HEK293T (cell line): ENCODE measurements around the gene SSTR5.

Experiments
- CTCF ChIA-PET: fragments of 350-600 bp; formaldehyde crosslinking; extraction: SDS; loops from one replicate; lab custom pipeline; 2021; ENCODE audit warnings: antibody characterized with exemption, inconsistent platforms; lab: Yijun Ruan, JAX
- POLR2A ChIA-PET: fragments of 350-600 bp; formaldehyde crosslinking; extraction: SDS; loops from one replicate; lab custom pipeline; 2020; ENCODE audit warnings: antibody characterized with exemption, inconsistent platforms; lab: Yijun Ruan, JAX
- DNase-seq: peaks from one replicate; pipeline ENCODE4 v3.0.0; 2012; ENCODE audit warnings: mixed read lengths; ENCODE audit errors: extremely low spot score
- ARNT ChIP-seq: fragments of 450-650 bp; IDR thresholded peaks from 2 replicates; pipeline ENCODE4 v1.6.1; 2017; ENCODE audit warnings: mild to moderate bottlenecking
- BHLHE40 ChIP-seq: fragments of 450-650 bp; IDR thresholded peaks from 2 replicates; pipeline ENCODE4 v1.6.1; 2016; ENCODE audit warnings: mild to moderate bottlenecking, moderate library complexity, borderline replicate concordance
- CTBP1 ChIP-seq: fragments of 450-650 bp; IDR thresholded peaks from 2 replicates; pipeline ENCODE4 v1.6.1; 2016; ENCODE audit warnings: borderline replicate concordance
- ELF4 ChIP-seq: fragments of 450-650 bp; IDR thresholded peaks from 2 replicates; pipeline ENCODE4 v1.6.1; 2017; ENCODE audit warnings: antibody characterized with exemption
- FOXA1 ChIP-seq: fragments of 450-650 bp; IDR thresholded peaks from 2 replicates; pipeline ENCODE4 v1.6.1; 2016; ENCODE audit warnings: mild to moderate bottlenecking
- FOXK2 ChIP-seq: fragments of 450-650 bp; IDR thresholded peaks from 2 replicates; pipeline ENCODE4 v1.6.1; 2016; ENCODE audit warnings: mild to moderate bottlenecking
- FOXM1 ChIP-seq: fragments of 450-650 bp; IDR thresholded peaks from 2 replicates; pipeline ENCODE4 v1.6.1; 2017; ENCODE audit warnings: mild to moderate bottlenecking, borderline replicate concordance
- HDGF ChIP-seq: fragments of 450-650 bp; IDR thresholded peaks from 2 replicates; pipeline ENCODE4 v1.6.1; 2017; ENCODE audit warnings: antibody characterized with exemption, borderline replicate concordance
- L3MBTL2 ChIP-seq: fragments of 450-650 bp; conservative IDR thresholded peaks from 2 replicates; pipeline ENCODE4 v1.6.1; 2016; ENCODE audit warnings: mild to moderate bottlenecking
- LEF1 ChIP-seq: fragments of 450-650 bp; IDR thresholded peaks from 2 replicates; pipeline ENCODE4 v1.6.1; 2017; ENCODE audit warnings: mild to moderate bottlenecking, borderline replicate concordance
- NFRKB ChIP-seq: fragments of 450-650 bp; IDR thresholded peaks from 2 replicates; pipeline ENCODE4 v1.6.1; 2016; ENCODE audit warnings: mild to moderate bottlenecking, moderate library complexity
- SP1 ChIP-seq: fragments of 450-650 bp; IDR thresholded peaks from 2 replicates; pipeline ENCODE4 v1.6.1; 2017
- SUZ12 ChIP-seq: fragments of 450-650 bp; IDR thresholded peaks from 2 replicates; pipeline ENCODE4 v1.6.1; 2016; ENCODE audit warnings: mild to moderate bottlenecking
- TARDBP ChIP-seq: fragments of 450-650 bp; IDR thresholded peaks from 2 replicates; pipeline ENCODE4 v1.6.1; 2016
- ZNF384 ChIP-seq: fragments of 450-650 bp; IDR thresholded peaks from 2 replicates; pipeline ENCODE4 v1.6.1; 2016
- TF ChIP-seq, protein P1 (sequence below): fragments of 450-650 bp; IDR thresholded peaks from 2 replicates; pipeline ENCODE4 v1.6.1; 2016

Gene SSTR5

DNA sequence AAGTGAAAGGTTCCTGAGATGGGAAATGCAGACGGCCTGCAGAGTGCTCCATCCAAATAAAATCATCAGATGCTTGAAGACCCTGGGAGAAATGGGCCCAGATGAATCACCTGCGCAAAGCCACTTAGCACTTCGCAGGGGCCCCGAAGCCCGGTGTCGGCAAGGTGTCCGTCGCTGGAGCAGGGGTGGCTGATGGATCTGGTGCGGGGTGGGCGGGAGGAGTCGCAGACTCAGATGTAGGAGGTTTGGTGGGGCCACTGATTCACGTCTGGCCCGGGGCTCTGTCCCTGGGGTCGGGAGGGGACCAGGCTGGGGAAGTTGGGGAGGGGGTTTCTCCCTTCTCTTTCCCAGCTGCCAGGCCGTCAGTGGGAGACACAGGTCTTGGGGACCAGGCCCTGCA is 21.6 kb upstream of the SSTR5 start:
- POLR2A ChIA-PET, result no interaction called here

DNA sequence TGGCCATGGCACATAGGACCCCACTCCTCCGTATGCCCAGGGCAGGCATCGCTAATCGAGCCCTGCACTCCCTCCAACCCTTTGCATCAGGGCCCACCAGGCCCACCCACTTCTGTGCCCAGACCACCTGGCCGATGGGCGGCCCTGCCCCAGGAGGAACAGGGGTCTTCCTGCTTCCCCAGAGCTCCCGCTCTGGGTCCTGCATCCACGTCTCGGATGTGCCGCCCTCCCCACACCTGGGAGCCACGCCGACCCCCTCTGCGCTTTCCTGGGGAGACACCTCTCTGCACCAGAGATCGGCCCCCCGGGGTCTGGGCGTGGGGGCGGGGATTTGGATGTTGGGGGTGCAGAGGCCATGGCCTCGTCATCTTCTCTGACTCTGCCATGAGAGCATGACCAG is 21.1 kb upstream of the SSTR5 start:
- TF ChIP-seq SP1 (no peak), FOXM1 (no peak), TARDBP (no peak), NFRKB (no peak), FOXK2 (no peak), ARNT (no peak), CTBP1 (no peak), LEF1 (no peak), HDGF (no peak), SUZ12 (no peak), BHLHE40 (no peak), FOXA1 (no peak), ZNF384 (no peak), L3MBTL2 (no peak), ELF4 (no peak)
- TF ChIP-seq, protein P1, sequence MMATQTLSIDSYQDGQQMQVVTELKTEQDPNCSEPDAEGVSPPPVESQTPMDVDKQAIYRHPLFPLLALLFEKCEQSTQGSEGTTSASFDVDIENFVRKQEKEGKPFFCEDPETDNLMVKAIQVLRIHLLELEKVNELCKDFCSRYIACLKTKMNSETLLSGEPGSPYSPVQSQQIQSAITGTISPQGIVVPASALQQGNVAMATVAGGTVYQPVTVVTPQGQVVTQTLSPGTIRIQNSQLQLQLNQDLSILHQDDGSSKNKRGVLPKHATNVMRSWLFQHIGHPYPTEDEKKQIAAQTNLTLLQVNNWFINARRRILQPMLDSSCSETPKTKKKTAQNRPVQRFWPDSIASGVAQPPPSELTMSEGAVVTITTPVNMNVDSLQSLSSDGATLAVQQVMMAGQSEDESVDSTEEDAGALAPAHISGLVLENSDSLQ, result no peak
- ChIA-PET POLR2A (no interaction called here), CTCF (interaction anchor here (0.5 kb wide), 1 partner anchor 124 kb away, joined by 3 read pairs; no protein-coding TSS in a partner anchor)
- DNase-seq, result no peak

More for the DNA sequence above, 21.6 kb upstream of the SSTR5 start:
- TF ChIP-seq ARNT (no peak), NFRKB (no peak), ZNF384 (no peak), LEF1 (no peak)
- TF ChIP-seq, protein P1, result no peak
- DNase-seq, result no peak
- CTCF ChIA-PET, result no interaction called here

DNA sequence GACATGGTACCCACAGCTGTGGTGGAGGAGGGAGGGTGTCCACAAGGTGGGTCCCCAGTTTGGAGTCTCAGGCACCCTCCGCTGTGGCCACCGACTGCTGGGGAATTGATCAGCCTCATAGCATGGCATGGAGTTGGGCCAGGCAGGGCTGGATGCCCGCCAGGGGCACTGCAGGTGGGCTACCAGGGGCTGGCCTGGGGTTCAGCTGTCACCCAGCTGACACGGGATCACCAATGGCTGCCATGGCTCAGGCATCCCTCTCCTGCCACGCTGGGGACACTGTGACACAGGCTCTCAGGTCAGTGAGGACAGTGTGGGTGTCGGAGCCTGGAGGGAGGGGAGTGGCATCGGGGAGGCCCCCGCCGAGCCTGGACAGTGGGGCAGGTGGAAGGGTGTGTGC is 19.8 kb upstream of the SSTR5 start:
- TF ChIP-seq SUZ12 (no peak), ARNT (no peak), ELF4 (no peak), LEF1 (no peak), FOXM1 (no peak), TARDBP (no peak), NFRKB (no peak), BHLHE40 (no peak), FOXA1 (no peak), ZNF384 (no peak), SP1 (no peak), HDGF (no peak), FOXK2 (no peak)
- TF ChIP-seq, protein P1, result no peak
- DNase-seq, result no peak
- CTCF ChIA-PET, result no interaction called here
- POLR2A ChIA-PET, result no interaction called here

DNA sequence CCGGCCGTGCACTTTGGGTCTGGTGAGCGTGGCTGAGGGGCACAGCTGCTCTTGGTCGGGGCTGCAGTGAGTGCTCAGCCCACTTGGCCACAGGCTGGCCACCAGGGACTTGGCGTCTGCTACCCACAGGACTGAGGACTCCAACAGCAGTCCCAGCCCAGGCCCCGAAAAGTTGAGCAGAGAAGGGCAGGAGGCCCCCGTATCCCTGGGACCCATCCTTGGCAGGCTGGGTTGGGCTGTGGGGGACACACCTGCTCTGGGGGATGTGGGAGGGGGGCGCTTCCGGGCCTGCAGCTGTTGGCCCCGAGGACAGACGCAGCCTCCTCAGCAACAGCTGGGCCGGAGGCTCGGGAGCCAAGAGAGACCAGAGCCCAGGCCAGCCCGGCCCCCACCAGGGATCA is 19.4 kb upstream of the SSTR5 start:
- ChIA-PET POLR2A (no interaction called here), CTCF (no interaction called here)
- TF ChIP-seq NFRKB (no peak), HDGF (no peak), SP1 (no peak), FOXM1 (no peak), ELF4 (no peak), SUZ12 (no peak), CTBP1 (no peak), L3MBTL2 (no peak), ZNF384 (no peak), LEF1 (no peak), BHLHE40 (no peak), TARDBP (no peak), ARNT (no peak), FOXK2 (no peak)
- TF ChIP-seq, protein P1, result no peak
- DNase-seq, result no peak

DNA sequence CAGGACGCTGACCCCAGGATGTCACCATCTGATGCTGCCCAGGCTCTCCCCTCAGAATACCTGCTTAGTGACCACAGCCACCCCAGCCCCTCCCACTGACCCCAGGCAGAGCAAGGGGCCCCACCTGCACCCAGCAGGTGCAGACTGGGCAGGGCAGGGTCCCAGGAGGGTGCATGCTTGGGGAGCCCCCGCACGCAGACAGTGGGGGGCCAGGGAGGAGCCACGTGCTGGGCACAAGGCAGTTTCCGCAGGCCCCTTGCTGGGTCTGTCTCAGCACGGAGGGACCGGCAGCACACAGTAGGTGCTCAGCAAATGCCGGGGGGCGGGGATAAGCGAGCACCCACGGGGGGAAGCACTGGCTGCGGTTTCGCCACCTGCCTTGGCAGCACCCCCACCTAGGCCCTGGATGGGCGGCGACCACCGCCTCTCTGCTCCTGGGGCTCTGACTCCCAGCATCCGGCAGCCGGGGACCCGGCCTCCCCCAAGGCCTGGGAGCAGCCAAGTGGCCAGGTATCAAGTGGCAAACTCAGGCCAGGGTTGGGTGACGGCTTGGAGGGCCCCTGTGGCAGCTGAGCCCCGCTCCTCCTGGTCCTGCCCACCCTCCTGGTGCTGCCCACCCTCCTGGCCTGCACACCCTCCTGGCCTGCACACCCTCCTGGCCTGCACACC is 18.7 kb upstream of the SSTR5 start:
- ChIA-PET POLR2A (no interaction called here), CTCF (no interaction called here)
- TF ChIP-seq FOXA1, result no peak
- no peak for TF ChIP-seq SP1
- no peak for TF ChIP-seq ARNT
- no peak for TF ChIP-seq CTBP1
- TF ChIP-seq, protein P1, result no peak
- no peak for TF ChIP-seq BHLHE40
- TF ChIP-seq FOXK2, result no peak
- no peak for TF ChIP-seq FOXM1
- TF ChIP-seq L3MBTL2, result no peak
- no peak for TF ChIP-seq SUZ12
- no peak for TF ChIP-seq ELF4
- no peak for TF ChIP-seq LEF1
- DNase-seq, result no peak
